BJ (cell line): Measurements from ENCODE around the gene CEP19. TPM values are rescaled to one million over a fixed set of nuclear protein-coding genes. Genes with fewer than 3 reads are reported as not detected.

Source experiments
- CTCF ChIA-PET: fragments of 350-600 bp; formaldehyde crosslinking; extraction: SDS; loops from one replicate; lab custom pipeline; 2021; ENCODE audit warnings: antibody characterized with exemption, inconsistent platforms; lab: Yijun Ruan, JAX
- POLR2A ChIA-PET: fragments of 300-600 bp; sonication (Branson Sonifier 250); formaldehyde crosslinking; extraction: SDS; loops from one replicate; lab custom pipeline; 2021; ENCODE audit warnings: antibody characterized with exemption; lab: Charles Lee
- DNase-seq: peaks from one replicate; pipeline ENCODE4 v3.0.0-alpha.2; 2011; ENCODE audit warnings: low read depth
- H3K27me3 ChIP-seq: 2 replicates; pipeline ENCODE4 v1.6.0; 2011; ENCODE audit warnings: low read length; ENCODE audit not compliant: control insufficient read depth, insufficient read depth
- H3K36me3 ChIP-seq: 2 replicates; pipeline ENCODE4 v1.5.1; 2011; ENCODE audit warnings: low read length; ENCODE audit not compliant: control insufficient read depth, insufficient read depth
- H3K4me3 ChIP-seq: 2 replicates; pipeline ENCODE4 v1.5.1; 2011; ENCODE audit warnings: low read depth, mild to moderate bottlenecking, control low read depth, low read length
- CTCF ChIP-seq: IDR thresholded peaks from 2 replicates; pipeline ENCODE4 v1.5.1; 2011; ENCODE audit warnings: low read depth, mild to moderate bottlenecking, control low read depth, inconsistent platforms, low read length, moderate library complexity; ENCODE audit not compliant: insufficient read depth
- polyA plus RNA-seq: library from polyadenylated mRNA; depleted of rRNA; stranded (reverse); fragments of >200 nt; gene quantifications from 2 replicates; pipeline ENCODE4 v1.2.3, GENCODE V29; 2011

CEP19 gene
- polyA plus RNA-seq, 1 experiment: 1.9 TPM

- Histone ChIP-seq H3K27me3 (no peaks in the 10 kb centered on the region), H3K4me3 (no peak overlapping the region), H3K36me3 (no peaks in the 10 kb centered on the region)
- no peak for TF ChIP-seq CTCF
- ChIA-PET CTCF (interaction anchor here (11.2 kb wide), 1 partner anchor 82 kb away, joined by 203 read pairs; no protein-coding TSS in a partner anchor), POLR2A (no interaction called here)
- no peak for DNase-seq
Measured at GRCh38 chr3:196689941-196690660, 21.9 kb downstream of the CEP19 start.

- no peaks in the 10 kb centered on the region for H3K27me3 ChIP-seq
- ChIA-PET CTCF (interaction anchor here (0.8 to 11.2 kb wide), 6 partner anchors 8 to 166 kb away, joined by 3 to 203 read pairs (median 5); no protein-coding TSS in a partner anchor), POLR2A (interaction anchor here (1.0 kb wide), 1 partner anchor 38 kb away, joined by 3 read pairs; no protein-coding TSS in a partner anchor)
- no peaks in the 10 kb centered on the region for H3K36me3 ChIP-seq
- no peak for TF ChIP-seq CTCF
- peak; percentile 23 for DNase-seq
- no peak overlapping the region for H3K4me3 ChIP-seq
Measured at GRCh38 chr3:196688349-196688748, 23.7 kb downstream of the CEP19 start.

GRCh38 chr3:196686436-196686835 is 25.6 kb downstream of the CEP19 start:
- no peaks in the 10 kb centered on the region for H3K36me3 ChIP-seq
- H3K4me3 ChIP-seq: no peak overlapping the region
- no peak for DNase-seq
- POLR2A ChIA-PET: no interaction called here
- no peak for TF ChIP-seq CTCF
- 0 out of 2 replicates have a peak, but pooled peaks cover 3% of the 10 kb centered on the region for H3K27me3 ChIP-seq
- CTCF ChIA-PET: interaction anchor here (0.7 to 11.2 kb wide), 6 partner anchors 11 to 90 kb away, joined by 3 to 203 read pairs (median 6); no protein-coding TSS in a partner anchor

- ChIA-PET POLR2A (no interaction called here), CTCF (interaction anchor here (0.6 to 11.2 kb wide), 17 partner anchors 9 to 431 kb away, joined by 3 to 203 read pairs (median 4); partner anchors contain the start of gene NRROS)
- H3K36me3 ChIP-seq: no peaks in the 10 kb centered on the region
- 0 out of 2 replicates have a peak, but pooled peaks cover 3% of the 10 kb centered on the region for H3K27me3 ChIP-seq
- DNase-seq: no peak
- H3K4me3 ChIP-seq: no peak overlapping the region
- peak; percentile 80 for TF ChIP-seq CTCF
Measured at GRCh38 chr3:196684548-196685407, 27.3 kb downstream of the CEP19 start.
